ENCODE measurements around the gene FCF1.
A peak's percentile ranks its signal among the peaks of the same experiment; 100 is the strongest.

Gene FCF1

GRCh38 chr14:74711651-74712050, 1.3 kb upstream of the FCF1 start:
- DNase-seq (ENCODE audit: insufficient read length, low spot score) = no peak
- no peak for TF ChIP-seq CTCF (IDR thresholded peaks at IDR 0.05; ENCODE audit: insufficient read depth, missing control alignments)
- no peak for FAIRE-seq

GRCh38 chr14:74713395-74713735, 421 bp downstream of the FCF1 start:
- DNase-seq (ENCODE audit: insufficient read length, low spot score) (no peak), FAIRE-seq (no peak)
- no peak for TF ChIP-seq CTCF (IDR thresholded peaks at IDR 0.05; ENCODE audit: insufficient read depth, missing control alignments)

GRCh38 chr14:74720526-74720925, 7.6 kb downstream of the FCF1 start:
- FAIRE-seq (no peak), DNase-seq (ENCODE audit: insufficient read length, low spot score) (no peak)
- no peak for TF ChIP-seq CTCF (IDR thresholded peaks at IDR 0.05; ENCODE audit: insufficient read depth, missing control alignments)

- no peak for TF ChIP-seq CTCF (IDR thresholded peaks at IDR 0.05; ENCODE audit: insufficient read depth, missing control alignments)
- no peak for FAIRE-seq
- DNase-seq (ENCODE audit: insufficient read length, low spot score) = no peak
These were observed 10.2 kb downstream of the FCF1 start for GRCh38 chr14:74723134-74723533.

- no peak for DNase-seq (ENCODE audit: insufficient read length, low spot score)
- FAIRE-seq = peak; percentile 32
- no peak for TF ChIP-seq CTCF (IDR thresholded peaks at IDR 0.05; ENCODE audit: insufficient read depth, missing control alignments)
These were observed 19.4 kb downstream of the FCF1 start for GRCh38 chr14:74732387-74732786.

- TF ChIP-seq CTCF (IDR thresholded peaks at IDR 0.05; ENCODE audit: insufficient read depth, missing control alignments) = no peak
- no peak for DNase-seq (ENCODE audit: insufficient read length, low spot score)
- no peak for FAIRE-seq
These were observed 20.3 kb downstream of the FCF1 start for GRCh38 chr14:74733221-74733620.

GRCh38 chr14:74735125-74735524, 22.2 kb downstream of the FCF1 start:
- DNase-seq (ENCODE audit: insufficient read length, low spot score) (no peak), FAIRE-seq (no peak)
- no peak for TF ChIP-seq CTCF (IDR thresholded peaks at IDR 0.05; ENCODE audit: insufficient read depth, missing control alignments)

All from D721Med (cell line).